B cell (primary cell): ENCODE data around the gene UNC5C.

Source experiments
- CTCF ChIP-seq: fragments of 200-600 bp; IDR thresholded peaks from one replicate; pipeline ENCODE4 v1.8.0; 2022; ENCODE audit warnings: antibody characterized with exemption, mild to moderate bottlenecking
- EZH2 ChIP-seq: IDR thresholded peaks from 2 replicates; pipeline ENCODE4 v1.6.1; 2012; ENCODE audit warnings: borderline replicate concordance, low read depth, mild to moderate bottlenecking, moderate library complexity, low read length; ENCODE audit not compliant: insufficient read depth, poor library complexity, severe bottlenecking

GRCh38 chr4:95536650-95537049 is 12.1 kb downstream of the UNC5C start:
- no peak for TF ChIP-seq EZH2
- TF ChIP-seq CTCF, result no peak
